Diencephalon (tissue), 1 donor: Measurements from ENCODE around the gene MARCHF5. TPM values are rescaled to one million over a fixed set of nuclear protein-coding genes. Genes with fewer than 3 reads are reported as not detected.

Source experiments
- small RNA-seq: library from RNA; depleted of rRNA; stranded (forward); fragments of <200 nt; gene quantifications from one replicate; pipeline ENCODE3, GENCODE V24; 2014
- total RNA-seq: library from RNA; depleted of rRNA; stranded (reverse); fragments of >200 nt; gene quantifications from one replicate; pipeline ENCODE4 v1.2.3, GENCODE V29; 2014

MARCHF5 gene
- total RNA-seq = 24.0 TPM

GRCh38 chr10:92290837-92291615 is at the start of gene MARCHF5, which contains the start of gene CPEB3:
MARCHF5 (plus strand) TSS chr10:92291167; CDS start chr10:92291495, 328 bp downstream.
CPEB3 (minus strand) TSS chr10:92291078; CDS start chr10:92240350, 50,728 bp downstream.

Small RNAs within 50 kb of the gene (small RNA-seq; reads per million reads assigned to genes)
- gene RF00019 (not detected), gene RNY3P12 (0.15 reads per million)

Other genes starting within 250 kb of the MARCHF5 start
- 46.8 TPM for gene CPEB3, start 89 bp upstream of the MARCHF5 start, total RNA-seq